ENCODE results near the gene DGKQ. TPM values are rescaled to one million over a fixed set of nuclear protein-coding genes. Genes with fewer than 3 reads are reported as not detected.

DGKQ gene
- total and polyA plus RNA-seq, 9 of the 15 experiments (the other 6 are each of a cell fraction or from before 2014, with no cell fraction given) = 0.17 to 22.0 (median 5.6) TPM

- Histone ChIP-seq H3K27ac (ENCODE audit: extremely low read depth, low read depth, low read length) (no peak overlapping the region), H3K9ac (ENCODE audit: insufficient read depth in 1 of 2, low read depth in 2 of 2, low read length in 2 of 2) (peak overlapping the region in 1 of 2 experiments; percentile 13; a peak in 1 of 4 replicates), H3K27me3 (ENCODE audit: control insufficient read depth in 2 of 2, insufficient read depth in 2 of 2, low read length in 2 of 2) (no peaks in the 10 kb centered on the region), H2AFZ (ENCODE audit: low read depth, low read length) (no peak overlapping the region), H3K36me3 (ENCODE audit: control insufficient read depth, insufficient read depth, low read length) (peaks cover 12% of the 10 kb centered on the region; the same call in 2 of the 3 replicates), H4K20me1 (replicated peaks; ENCODE audit: control insufficient read depth, insufficient read depth, low read length) (peaks cover 7% of the 10 kb centered on the region; the same call in 1 of the 2 replicates), H3K79me2 (ENCODE audit: control insufficient read depth, insufficient read depth, low read length) (peaks cover 15% of the 10 kb centered on the region), H3K9me3 (replicated peaks; ENCODE audit: control insufficient read depth, insufficient read depth, low read depth, low read length) (no peaks in the 10 kb centered on the region), H3K4me2 (ENCODE audit: insufficient read depth, low read length) (no peak overlapping the region), H3K9me1 (ENCODE audit: control insufficient read depth, insufficient read depth, low read length) (peaks cover 10% of the 10 kb centered on the region), H3K4me3 (no peak overlapping the region), H3K4me1 (replicated peaks in 1 of 2; ENCODE audit: control insufficient read depth in 2 of 2, insufficient read depth in 2 of 2, low read length in 2 of 2) (peaks cover 7 to 90% of the 10 kb centered on the region in 2 experiments; a peak in 4 of 5 replicates)
- ATAC-seq = no peak
- WGBS (ENCODE audit: insufficient coverage, low coverage, missing lambda C conversion rate) = 88% methylated on average over 6 of the region's 8 CpGs
- intact Hi-C loops (cut with micrococcal nuclease) = no loop called here
- in situ Hi-C loops (cut with MboI) = no loop called here
- FAIRE-seq = no peak
- ChIA-PET CTCF (ENCODE audit: low intra/inter-chr PET ratio) (no interaction called here), POLR2A (interaction anchor here (0.6 to 2.7 kb wide), 4 partner anchors 9 to 72 kb away, joined by 3 to 7 read pairs (median 4); no protein-coding TSS in a partner anchor)
- no TSS peak for BruUV-seq (replicated peaks)
- DNase-seq (ENCODE audit: extremely low read depth in 1 of 4, low spot score in 3 of 4) = peak in 1 of 4 experiments; percentile 19
- TF ChIP-seq ATF2 (CRISPR knock-in tag; IDR thresholded peaks at IDR 0.05) (no peak), ZNF609 (CRISPR knock-in tag; IDR thresholded peaks at IDR 0.05; ENCODE audit: borderline replicate concordance) (no peak), MAFG (tag; conservative IDR thresholded peaks at IDR 0.05) (no peak), CTCF (IDR thresholded peaks at IDR 0.05 in 2 of 3, conservative IDR thresholded peaks at IDR 0.05 in 1 of 3; ENCODE audit: insufficient read depth in 2 of 3, low read depth in 1 of 3, low read length in 3 of 3) (peak in 2 of 3 experiments; percentile 39 to 88; a peak in 4 of 6 replicates), GTF2F1 (IDR thresholded peaks at IDR 0.05; ENCODE audit: low read depth, low read length) (no peak), RERE (CRISPR knock-in tag; IDR thresholded peaks at IDR 0.05; ENCODE audit: borderline replicate concordance) (no peak), ZBTB7A (IDR thresholded peaks at IDR 0.05; ENCODE audit: borderline replicate concordance, control insufficient read depth, low read depth, low read length) (peak; percentile 64)
Measured at GRCh38 chr4:1015179-1015578, 41.8 kb upstream of the DGKQ start.
